HepG2 (cell line): ENCODE results near the gene STEAP3. TPM values are rescaled to one million over a fixed set of nuclear protein-coding genes. Genes with fewer than 3 reads are reported as not detected.
A peak's percentile ranks its signal among the peaks of the same experiment; 100 is the strongest.

Experiments
- AHR ChIP-seq: IDR thresholded peaks from 2 replicates; pipeline ENCODE4 v1.6.1; 2018; ENCODE audit warnings: missing genetic modification reagents, missing compliant biosample characterization
- DR1 ChIP-seq: sonication (generic); formaldehyde crosslinking; IDR thresholded peaks from 2 replicates; pipeline ENCODE4 v1.8.0; 2021; ENCODE audit warnings: mild to moderate bottlenecking, missing genetic modification reagents, inconsistent platforms
- JUND ChIP-seq: sonication (generic); formaldehyde crosslinking; IDR thresholded peaks from 2 replicates; pipeline ENCODE4 v1.8.0; 2022; ENCODE audit warnings: mild to moderate bottlenecking, missing genetic modification reagents
- MZF1 ChIP-seq: sonication (generic); formaldehyde crosslinking; IDR thresholded peaks from 2 replicates; pipeline ENCODE4 v1.8.1; 2023; ENCODE audit warnings: mild to moderate bottlenecking, missing genetic modification reagents, borderline replicate concordance
- PHF5A ChIP-seq: IDR thresholded peaks from one replicate; pipeline ENCODE4 v1.6.1; 2018; ENCODE audit warnings: low read depth, missing genetic modification reagents; ENCODE audit not compliant: unreplicated experiment
- RFXAP ChIP-seq: sonication (generic); formaldehyde crosslinking; IDR thresholded peaks from 2 replicates; pipeline ENCODE4 v1.4.0; 2020; ENCODE audit warnings: missing genetic modification reagents, borderline replicate concordance
- SKIL ChIP-seq: sonication (generic); formaldehyde crosslinking; IDR thresholded peaks from 2 replicates; pipeline ENCODE4 v1.8.0; 2022; ENCODE audit warnings: missing genetic modification reagents, mild to moderate bottlenecking, moderate library complexity, borderline replicate concordance
- ZNF138 ChIP-seq: sonication (generic); formaldehyde crosslinking; IDR thresholded peaks from 2 replicates; pipeline ENCODE4 v1.5.0; 2020; ENCODE audit warnings: mild to moderate bottlenecking, low read depth, missing genetic modification reagents
- ZNF713 ChIP-seq: sonication (generic); formaldehyde crosslinking; IDR thresholded peaks from 2 replicates; pipeline ENCODE4 v1.4.0; 2020; ENCODE audit warnings: mild to moderate bottlenecking, missing genetic modification reagents
- polyA plus RNA-seq, 8 experiments: library from polyadenylated mRNA; depleted of rRNA in 3 of 8; stranded (reverse) in 7 of 8; unstranded in 1 of 8; fragments of >200 nt; fragmentation: Illumina TruSeq in 4 of 8; extraction: Trizol in 4 of 8; gene quantifications; 2 replicates each; pipeline versions ENCODE4 v1.2.1 to v1.2.3, GENCODE V29; 2011 to 2016; ENCODE audit warnings: low read depth in 4 of 8, missing spikeins in 1 of 8, mixed read lengths in 1 of 8; ENCODE audit not compliant: insufficient read depth in 1 of 8
- total RNA-seq, 5 experiments: library from RNA; depleted of rRNA; stranded (reverse); fragments of >200 nt; fragmentation: Illumina TruSeq; extraction: Trizol; gene quantifications; 2 replicates each; pipeline ENCODE4 v1.2.3, GENCODE V29; 2016; ENCODE audit warnings: low read depth in 1 of 5
- TF ChIP-seq, protein P1 (sequence below): IDR thresholded peaks from 2 replicates; pipeline ENCODE4 v1.6.1; 2016; ENCODE audit warnings: control low read depth
- TF ChIP-seq, protein P2 (sequence below): sonication (generic); formaldehyde crosslinking; IDR thresholded peaks from 2 replicates; pipeline ENCODE4; 2020; ENCODE audit warnings: missing genetic modification reagents, mild to moderate bottlenecking, borderline replicate concordance
- TF ChIP-seq, protein P3 (sequence below): sonication (generic); formaldehyde crosslinking; IDR thresholded peaks from 2 replicates; pipeline ENCODE4 v1.5.1; 2020; ENCODE audit warnings: mild to moderate bottlenecking, missing genetic modification reagents, borderline replicate concordance
- TF ChIP-seq, protein P4 (sequence below): IDR thresholded peaks from 2 replicates; pipeline ENCODE4 v1.6.1; 2012; ENCODE audit warnings: low read length, improper control_type of control experiment
- TF ChIP-seq, protein P5 (sequence below): sonication (generic); formaldehyde crosslinking; IDR thresholded peaks from 2 replicates; pipeline ENCODE4 v1.9.0; 2022; ENCODE audit warnings: low read depth, missing genetic modification reagents

Gene STEAP3
- total and polyA plus RNA-seq, 2 of the 13 experiments (the other 11 are each of a cell fraction or from before 2014, with no cell fraction given) = 7.3 to 21.1 TPM

GRCh38 chr2:119223521-119224390, at the start of gene STEAP3 (continued):
- TF ChIP-seq, protein P1, sequence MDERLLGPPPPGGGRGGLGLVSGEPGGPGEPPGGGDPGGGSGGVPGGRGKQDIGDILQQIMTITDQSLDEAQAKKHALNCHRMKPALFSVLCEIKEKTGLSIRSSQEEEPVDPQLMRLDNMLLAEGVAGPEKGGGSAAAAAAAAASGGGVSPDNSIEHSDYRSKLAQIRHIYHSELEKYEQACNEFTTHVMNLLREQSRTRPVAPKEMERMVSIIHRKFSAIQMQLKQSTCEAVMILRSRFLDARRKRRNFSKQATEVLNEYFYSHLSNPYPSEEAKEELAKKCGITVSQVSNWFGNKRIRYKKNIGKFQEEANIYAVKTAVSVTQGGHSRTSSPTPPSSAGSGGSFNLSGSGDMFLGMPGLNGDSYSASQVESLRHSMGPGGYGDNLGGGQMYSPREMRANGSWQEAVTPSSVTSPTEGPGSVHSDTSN (CRISPR knock-in tag) = no peak
- no peak for TF ChIP-seq DR1 (CRISPR knock-in tag)
- TF ChIP-seq, protein P2, sequence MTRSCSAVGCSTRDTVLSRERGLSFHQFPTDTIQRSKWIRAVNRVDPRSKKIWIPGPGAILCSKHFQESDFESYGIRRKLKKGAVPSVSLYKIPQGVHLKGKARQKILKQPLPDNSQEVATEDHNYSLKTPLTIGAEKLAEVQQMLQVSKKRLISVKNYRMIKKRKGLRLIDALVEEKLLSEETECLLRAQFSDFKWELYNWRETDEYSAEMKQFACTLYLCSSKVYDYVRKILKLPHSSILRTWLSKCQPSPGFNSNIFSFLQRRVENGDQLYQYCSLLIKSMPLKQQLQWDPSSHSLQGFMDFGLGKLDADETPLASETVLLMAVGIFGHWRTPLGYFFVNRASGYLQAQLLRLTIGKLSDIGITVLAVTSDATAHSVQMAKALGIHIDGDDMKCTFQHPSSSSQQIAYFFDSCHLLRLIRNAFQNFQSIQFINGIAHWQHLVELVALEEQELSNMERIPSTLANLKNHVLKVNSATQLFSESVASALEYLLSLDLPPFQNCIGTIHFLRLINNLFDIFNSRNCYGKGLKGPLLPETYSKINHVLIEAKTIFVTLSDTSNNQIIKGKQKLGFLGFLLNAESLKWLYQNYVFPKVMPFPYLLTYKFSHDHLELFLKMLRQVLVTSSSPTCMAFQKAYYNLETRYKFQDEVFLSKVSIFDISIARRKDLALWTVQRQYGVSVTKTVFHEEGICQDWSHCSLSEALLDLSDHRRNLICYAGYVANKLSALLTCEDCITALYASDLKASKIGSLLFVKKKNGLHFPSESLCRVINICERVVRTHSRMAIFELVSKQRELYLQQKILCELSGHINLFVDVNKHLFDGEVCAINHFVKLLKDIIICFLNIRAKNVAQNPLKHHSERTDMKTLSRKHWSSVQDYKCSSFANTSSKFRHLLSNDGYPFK (CRISPR knock-in tag) = peak; percentile 3; the same call in 1 of the 2 replicates
- no peak for TF ChIP-seq JUND
- TF ChIP-seq MZF1 (CRISPR knock-in tag) = no peak
- TF ChIP-seq PHF5A = no peak
- TF ChIP-seq, protein P3, sequence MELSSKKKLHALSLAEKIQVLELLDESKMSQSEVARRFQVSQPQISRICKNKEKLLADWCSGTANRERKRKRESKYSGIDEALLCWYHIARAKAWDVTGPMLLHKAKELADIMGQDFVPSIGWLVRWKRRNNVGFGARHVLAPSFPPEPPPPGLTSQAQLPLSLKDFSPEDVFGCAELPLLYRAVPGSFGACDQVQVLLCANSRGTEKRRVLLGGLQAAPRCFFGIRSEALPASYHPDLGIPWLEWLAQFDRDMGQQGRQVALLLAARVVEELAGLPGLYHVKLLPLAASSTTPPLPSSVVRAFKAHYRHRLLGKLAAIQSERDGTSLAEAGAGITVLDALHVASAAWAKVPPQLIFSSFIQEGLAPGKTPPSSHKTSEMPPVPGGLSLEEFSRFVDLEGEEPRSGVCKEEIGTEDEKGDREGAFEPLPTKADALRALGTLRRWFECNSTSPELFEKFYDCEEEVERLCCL = 0 out of 2 replicates have a peak, but pooled peaks have one; percentile 42
- TF ChIP-seq, protein P4, sequence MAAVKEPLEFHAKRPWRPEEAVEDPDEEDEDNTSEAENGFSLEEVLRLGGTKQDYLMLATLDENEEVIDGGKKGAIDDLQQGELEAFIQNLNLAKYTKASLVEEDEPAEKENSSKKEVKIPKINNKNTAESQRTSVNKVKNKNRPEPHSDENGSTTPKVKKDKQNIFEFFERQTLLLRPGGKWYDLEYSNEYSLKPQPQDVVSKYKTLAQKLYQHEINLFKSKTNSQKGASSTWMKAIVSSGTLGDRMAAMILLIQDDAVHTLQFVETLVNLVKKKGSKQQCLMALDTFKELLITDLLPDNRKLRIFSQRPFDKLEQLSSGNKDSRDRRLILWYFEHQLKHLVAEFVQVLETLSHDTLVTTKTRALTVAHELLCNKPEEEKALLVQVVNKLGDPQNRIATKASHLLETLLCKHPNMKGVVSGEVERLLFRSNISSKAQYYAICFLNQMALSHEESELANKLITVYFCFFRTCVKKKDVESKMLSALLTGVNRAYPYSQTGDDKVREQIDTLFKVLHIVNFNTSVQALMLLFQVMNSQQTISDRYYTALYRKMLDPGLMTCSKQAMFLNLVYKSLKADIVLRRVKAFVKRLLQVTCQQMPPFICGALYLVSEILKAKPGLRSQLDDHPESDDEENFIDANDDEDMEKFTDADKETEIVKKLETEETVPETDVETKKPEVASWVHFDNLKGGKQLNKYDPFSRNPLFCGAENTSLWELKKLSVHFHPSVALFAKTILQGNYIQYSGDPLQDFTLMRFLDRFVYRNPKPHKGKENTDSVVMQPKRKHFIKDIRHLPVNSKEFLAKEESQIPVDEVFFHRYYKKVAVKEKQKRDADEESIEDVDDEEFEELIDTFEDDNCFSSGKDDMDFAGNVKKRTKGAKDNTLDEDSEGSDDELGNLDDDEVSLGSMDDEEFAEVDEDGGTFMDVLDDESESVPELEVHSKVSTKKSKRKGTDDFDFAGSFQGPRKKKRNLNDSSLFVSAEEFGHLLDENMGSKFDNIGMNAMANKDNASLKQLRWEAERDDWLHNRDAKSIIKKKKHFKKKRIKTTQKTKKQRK = no peak
- TF ChIP-seq, protein P5, sequence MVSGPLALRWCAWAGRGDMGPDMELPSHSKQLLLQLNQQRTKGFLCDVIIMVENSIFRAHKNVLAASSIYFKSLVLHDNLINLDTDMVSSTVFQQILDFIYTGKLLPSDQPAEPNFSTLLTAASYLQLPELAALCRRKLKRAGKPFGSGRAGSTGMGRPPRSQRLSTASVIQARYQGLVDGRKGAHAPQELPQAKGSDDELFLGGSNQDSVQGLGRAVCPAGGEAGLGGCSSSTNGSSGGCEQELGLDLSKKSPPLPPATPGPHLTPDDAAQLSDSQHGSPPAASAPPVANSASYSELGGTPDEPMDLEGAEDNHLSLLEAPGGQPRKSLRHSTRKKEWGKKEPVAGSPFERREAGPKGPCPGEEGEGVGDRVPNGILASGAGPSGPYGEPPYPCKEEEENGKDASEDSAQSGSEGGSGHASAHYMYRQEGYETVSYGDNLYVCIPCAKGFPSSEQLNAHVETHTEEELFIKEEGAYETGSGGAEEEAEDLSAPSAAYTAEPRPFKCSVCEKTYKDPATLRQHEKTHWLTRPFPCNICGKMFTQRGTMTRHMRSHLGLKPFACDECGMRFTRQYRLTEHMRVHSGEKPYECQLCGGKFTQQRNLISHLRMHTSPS (CRISPR knock-in tag) = peak; percentile 25
- TF ChIP-seq SKIL (CRISPR knock-in tag) = no peak
- TF ChIP-seq RFXAP (CRISPR knock-in tag) = peak; percentile 83; the same call in 1 of the 2 replicates
- TF ChIP-seq ZNF138 = no peak
- TF ChIP-seq AHR (CRISPR knock-in tag) = no peak; the same call in 1 of the 2 replicates
- TF ChIP-seq ZNF713 (CRISPR knock-in tag) = no peak
